Lung (tissue), 12 donors: ENCODE results near the gene BAG2. TPM values are rescaled to one million over a fixed set of nuclear protein-coding genes. Genes with fewer than 3 reads are reported as not detected.

Experiments
- ATAC-seq: fragments of 200-7000 bp; cut with Tn5 transposase; one replicate; pipeline ENCODE4 v1.9.1; 2020; ENCODE audit warnings: moderate number of reproducible peaks; ENCODE audit not compliant: insufficient read depth, low FRiP score
- DNase-seq, 3 donors: peaks; one replicate each; pipeline ENCODE4 v3.0.0-alpha.2; 2013 to 2017
- H3K27ac ChIP-seq, 2 donors: one replicate each; pipeline ENCODE4 v1.5.1; 2013; ENCODE audit warnings: mild to moderate bottlenecking in 2 of 2, moderate library complexity in 2 of 2, control low read depth in 1 of 2, inconsistent platforms in 1 of 2, low read depth in 1 of 2, low read length in 1 of 2
- H3K27me3 ChIP-seq, 3 donors: one replicate each; pipeline ENCODE4 v1.5.1; 2013; ENCODE audit warnings: low read length in 2 of 3; ENCODE audit not compliant: control insufficient read depth in 3 of 3, insufficient read depth in 3 of 3
- H3K36me3 ChIP-seq, 4 donors: one replicate each; pipeline ENCODE4 v1.5.1; 2013; ENCODE audit warnings: low read length in 4 of 4, mild to moderate bottlenecking in 1 of 4, moderate library complexity in 1 of 4; ENCODE audit not compliant: control insufficient read depth in 4 of 4, insufficient read depth in 4 of 4
- H3K4me1 ChIP-seq, 5 donors: one replicate each; pipeline ENCODE4 v1.5.1; 2013; ENCODE audit warnings: low read length in 5 of 5, mild to moderate bottlenecking in 2 of 5, moderate library complexity in 1 of 5; ENCODE audit not compliant: control insufficient read depth in 5 of 5, insufficient read depth in 5 of 5
- H3K4me3 ChIP-seq: one replicate; pipeline ENCODE4 v1.5.1; 2013; ENCODE audit warnings: mild to moderate bottlenecking, control low read depth, moderate library complexity
- H3K9ac ChIP-seq, 2 donors: one replicate each; pipeline ENCODE4 v1.5.1; 2013; ENCODE audit warnings: low read length in 2 of 2, control low read depth in 1 of 2; ENCODE audit not compliant: insufficient read depth in 1 of 2
- H3K9me3 ChIP-seq, 4 donors: one replicate each; pipeline ENCODE4 v1.5.1; 2013; ENCODE audit warnings: low read length in 3 of 4, mild to moderate bottlenecking in 1 of 4, moderate library complexity in 1 of 4; ENCODE audit not compliant: control insufficient read depth in 4 of 4, insufficient read depth in 3 of 4
- CTCF ChIP-seq: IDR thresholded peaks from 2 replicates; pipeline ENCODE4 v1.5.1; 2012; ENCODE audit warnings: mild to moderate bottlenecking; ENCODE audit errors: control extremely low read depth, extremely low read depth
- WGBS, 2 donors: extraction: QIAGEN DNeasy Blood & Tissue Kit; methylation state at CpG; one replicate each; pipeline ENCODE4 v1.1.7; 2013; 5-methylcytosine and 5-hydroxymethylcytosine counted together
- polyA plus RNA-seq, 2 donors: library from polyadenylated mRNA; stranded (reverse); fragments of 200-250 nt; gene quantifications; one replicate each; pipeline ENCODE4 v1.2.1, GENCODE V29; 2013
- total RNA-seq, 2 donors: library from RNA; depleted of rRNA in 1 of 2; stranded (reverse); fragments of >200 nt in 1 of 2; gene quantifications; one replicate each; pipeline ENCODE4 v1.2.1, GENCODE V29; 2014 to 2021
- donor health status: control.
- donor health status: control.
- donor health status: Bipolar disorder and iron deficiency.
- donor health status: healthy.
- donor health status: DM: yes; HTN: yes; CAD: no.

The BAG2 gene
- total and polyA plus RNA-seq, 4 donors, result 2.4 to 8.0 (median 4.7) TPM

- no peaks in the 10 kb centered on the region for H3K27me3 ChIP-seq
- peaks cover 0 to 5% (median 0%) of the 10 kb centered on the region in 5 donors for H3K4me1 ChIP-seq
- no peak for ATAC-seq
- TF ChIP-seq CTCF, result no peak
- no peak overlapping the region for H3K4me3 ChIP-seq
- H3K9ac ChIP-seq, result no peak overlapping the region
- peak in 2 of 3 donors; percentile 34 to 53 for DNase-seq
- no peaks in the 10 kb centered on the region for H3K9me3 ChIP-seq
- peaks cover 3 to 9% (median 6%) of the 10 kb centered on the region in 4 donors for H3K36me3 ChIP-seq
- H3K27ac ChIP-seq, result no peak overlapping the region
These were observed 41.4 kb upstream of the BAG2 start for GRCh38 chr6:57130661-57131177.

DNA sequence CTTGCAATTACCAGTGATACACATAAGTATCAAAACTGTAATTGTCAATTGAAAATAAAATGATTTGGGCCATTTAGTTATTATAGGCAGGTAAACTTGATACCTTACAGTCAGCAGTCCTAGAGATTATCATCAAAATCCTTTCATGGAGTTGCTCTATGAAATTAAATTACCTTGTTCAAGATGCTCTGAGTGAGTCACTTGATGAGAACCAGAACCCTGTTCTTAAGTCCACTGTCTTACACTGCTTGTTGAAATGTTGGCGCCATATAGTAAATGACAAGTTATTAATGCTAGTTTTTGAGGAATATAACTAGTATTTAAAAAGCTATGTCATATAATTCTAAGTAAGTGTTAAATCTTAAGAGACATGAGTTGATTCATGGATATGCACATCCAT lies 37.2 kb upstream of the BAG2 start:
- no peak for TF ChIP-seq CTCF
- Histone ChIP-seq H3K9ac (no peak overlapping the region), H3K9me3 (no peaks in the 10 kb centered on the region), H3K4me3 (no peak overlapping the region), H3K27ac (no peak overlapping the region), H3K4me1 (peaks cover 0 to 5% (median 0%) of the 10 kb centered on the region in 5 donors), H3K36me3 (peaks cover 3 to 14% (median 9%) of the 10 kb centered on the region in 4 donors), H3K27me3 (no peaks in the 10 kb centered on the region)
- 95 to 96% methylated on average over 1 of the region's 1 CpG for WGBS, 2 donors
- DNase-seq (no peak), ATAC-seq (no peak)

GRCh38 chr6:57135885-57136284 lies 36.2 kb upstream of the BAG2 start:
- Histone ChIP-seq H3K36me3 (peaks cover 3 to 14% (median 9%) of the 10 kb centered on the region in 4 donors), H3K4me3 (no peak overlapping the region), H3K27ac (no peak overlapping the region), H3K9ac (no peak overlapping the region), H3K4me1 (no peaks in the 10 kb centered on the region), H3K9me3 (no peaks in the 10 kb centered on the region), H3K27me3 (no peaks in the 10 kb centered on the region)
- DNase-seq (no peak), ATAC-seq (no peak)
- no peak for TF ChIP-seq CTCF
- 89 to 98% methylated on average over 1 of the region's 1 CpG for WGBS, 2 donors

DNA sequence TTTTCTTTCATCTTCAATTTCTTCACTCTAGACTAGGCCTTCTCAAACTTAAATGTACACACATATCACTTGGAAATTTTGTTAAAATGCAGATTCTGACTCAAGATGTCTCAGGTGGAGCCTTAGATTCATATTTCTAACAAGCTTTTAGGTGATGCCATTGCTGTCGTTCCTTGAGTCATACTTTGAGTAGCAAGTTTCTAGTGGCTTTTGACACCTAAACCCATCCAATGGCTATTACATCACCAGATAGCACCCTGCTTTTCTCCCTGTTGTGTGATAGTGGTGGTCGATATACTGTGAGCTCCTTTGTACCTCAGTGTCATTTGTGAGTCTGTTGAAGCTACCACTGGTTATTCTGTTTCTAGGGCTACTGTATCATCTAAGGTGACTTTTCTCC lies 34.8 kb upstream of the BAG2 start:
- Histone ChIP-seq H3K4me1 (no peaks in the 10 kb centered on the region), H3K27ac (no peak overlapping the region), H3K27me3 (no peaks in the 10 kb centered on the region), H3K9ac (no peak overlapping the region), H3K4me3 (no peak overlapping the region), H3K9me3 (no peaks in the 10 kb centered on the region), H3K36me3 (peaks cover 3 to 20% (median 15%) of the 10 kb centered on the region in 4 donors)
- 93 to 97% methylated on average over 2 of the region's 2 CpGs for WGBS, 2 donors
- DNase-seq (no peak), ATAC-seq (no peak)
- TF ChIP-seq CTCF, result no peak
